HG02943 (cell line): ENCODE data around the gene CHRNA4.

ENCODE experiments used
- ATAC-seq: cut with Tn5 transposase; IDR thresholded peaks from one replicate; pipeline ENCODE4 v1.9.1; 2021; ENCODE audit warnings: mild to moderate bottlenecking, low read depth, moderate library complexity; ENCODE audit not compliant: unreplicated experiment

The CHRNA4 gene

DNA sequence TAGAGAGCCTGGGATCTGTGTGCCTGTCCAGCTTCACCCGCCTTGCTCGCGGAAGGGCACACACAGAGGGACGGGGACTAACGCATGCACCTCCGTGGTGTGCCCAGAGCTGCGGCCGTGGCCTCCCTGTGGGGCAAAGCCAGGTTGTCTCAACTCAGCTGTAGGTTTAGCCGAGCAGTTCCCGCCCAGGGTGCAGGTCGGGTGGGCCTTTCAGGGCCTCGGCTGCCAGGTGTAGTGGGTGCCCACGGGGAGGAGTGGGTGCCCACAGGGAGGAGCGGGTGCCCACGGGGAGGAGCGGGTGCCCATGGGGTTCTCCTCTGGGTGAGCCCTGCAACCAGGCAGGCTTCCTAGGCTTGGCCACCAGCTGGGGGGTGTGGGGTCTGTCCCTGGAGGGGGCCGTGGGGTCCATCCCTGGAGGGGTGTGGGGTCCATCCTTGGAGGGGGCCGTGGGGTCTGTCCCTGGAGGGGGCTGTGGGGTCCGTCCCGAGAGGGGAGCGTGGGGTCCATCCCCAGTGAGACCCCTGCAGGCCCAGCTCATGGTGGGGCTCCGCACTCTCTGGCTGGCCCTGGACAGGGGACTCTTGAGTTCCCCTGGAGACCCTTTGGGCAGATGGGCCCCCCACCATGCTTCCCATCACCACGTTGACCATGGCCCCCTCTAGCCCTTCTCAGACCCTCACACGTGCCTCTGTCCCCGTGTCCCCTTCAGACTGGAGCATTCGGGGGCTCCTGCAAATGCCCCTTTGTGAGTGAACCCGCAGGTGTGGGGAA lies 37.8 kb upstream of the CHRNA4 start:
- no peak for ATAC-seq

DNA sequence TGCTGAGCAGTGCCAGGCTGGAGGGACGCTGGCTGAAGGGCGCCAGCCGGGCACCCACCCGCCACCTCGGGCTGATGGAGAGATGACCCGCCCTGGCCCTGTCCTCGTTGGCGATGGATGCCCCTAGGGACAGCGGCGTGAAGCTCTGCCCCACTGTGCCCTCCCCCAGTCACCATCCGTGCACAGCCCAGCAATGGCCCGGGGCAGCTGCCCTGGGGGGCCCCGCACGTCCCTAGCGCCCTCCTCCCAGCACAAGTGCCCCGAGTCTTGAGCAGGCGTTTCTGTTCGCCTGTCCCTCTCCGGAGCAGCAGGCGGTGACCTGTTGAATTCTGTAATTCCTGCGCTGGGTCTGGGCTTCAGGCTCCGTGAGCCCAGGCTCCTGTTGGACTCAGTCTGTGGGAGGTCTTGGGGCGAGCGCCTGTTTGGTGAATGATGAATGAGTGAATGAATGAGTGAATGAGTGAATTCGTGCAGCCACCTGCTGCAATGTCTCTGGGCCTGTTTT lies 36.8 kb upstream of the CHRNA4 start:
- no peak for ATAC-seq

DNA sequence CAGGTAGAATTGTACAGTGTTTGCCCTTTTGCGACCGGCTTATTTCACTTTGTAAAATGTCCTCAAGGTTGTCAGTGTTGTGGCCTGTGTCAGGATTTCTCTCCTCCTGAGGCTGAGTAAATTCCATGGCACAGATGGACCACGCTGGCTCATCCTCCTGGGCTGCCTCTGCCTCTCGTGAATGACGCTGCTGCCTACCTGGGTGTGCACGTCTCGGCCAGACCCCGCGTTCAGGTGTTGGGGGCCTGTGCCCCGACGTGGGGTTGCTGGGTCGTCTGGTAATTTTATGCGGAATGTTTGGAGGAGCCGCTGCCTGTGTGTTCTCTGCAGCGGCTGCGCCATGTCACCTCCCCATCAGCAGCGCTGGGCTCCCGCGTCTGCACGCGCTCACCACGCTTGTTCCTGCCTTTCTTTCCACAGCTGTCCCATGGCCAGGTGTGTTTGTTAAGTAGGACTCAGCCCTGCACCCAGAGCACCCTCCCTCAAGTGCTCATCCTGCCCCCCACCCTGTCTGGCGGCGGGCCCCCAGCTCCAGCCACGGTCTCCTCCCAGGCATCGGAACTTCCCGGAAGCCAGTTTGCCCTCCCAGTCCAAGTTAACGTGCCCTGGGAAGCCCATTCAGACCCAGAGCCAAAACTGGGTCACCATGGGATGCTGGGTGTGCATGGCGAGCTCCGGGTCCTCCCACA lies 36.1 kb upstream of the CHRNA4 start:
- no peak for ATAC-seq

DNA sequence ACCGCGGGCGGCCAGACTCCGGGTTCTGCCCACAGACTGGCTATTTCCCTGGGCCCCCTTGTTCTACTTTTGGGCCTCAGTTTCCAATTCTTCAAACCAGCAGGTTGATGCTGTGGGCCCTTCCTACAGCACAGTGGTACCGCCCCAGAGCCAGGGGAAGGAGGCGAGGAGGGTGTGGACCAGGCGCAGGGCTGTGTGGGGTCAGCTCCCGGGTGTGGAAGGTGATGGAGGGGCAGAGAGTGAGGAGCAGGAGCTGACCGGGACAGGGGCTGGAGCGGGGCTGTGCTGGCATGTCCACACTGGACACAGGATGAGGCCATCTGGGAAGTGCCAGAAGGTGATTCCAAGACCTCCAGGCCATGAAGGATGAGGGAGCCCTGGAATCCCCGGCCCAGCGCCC lies 35.2 kb upstream of the CHRNA4 start:
- no peak for ATAC-seq

DNA sequence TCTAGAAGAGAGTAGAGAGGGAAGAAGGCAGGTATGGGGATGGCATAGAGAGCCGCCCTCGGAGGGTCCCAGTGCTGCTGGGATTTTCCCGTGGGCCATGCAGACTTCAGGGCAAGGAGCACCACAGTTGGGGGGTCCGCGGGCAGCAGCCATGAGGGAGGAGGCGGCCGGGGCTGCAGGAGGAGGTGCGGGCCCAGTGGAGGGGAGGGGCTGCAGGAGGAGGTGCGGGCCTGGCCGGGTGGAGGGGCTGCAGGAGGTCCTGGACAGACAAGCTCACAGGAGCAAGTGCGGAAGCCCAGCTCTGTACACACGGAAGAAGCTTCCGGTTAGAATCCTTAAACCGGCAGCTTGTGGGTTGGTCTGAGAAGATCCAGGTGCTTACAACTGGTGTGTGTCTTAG lies 34.6 kb upstream of the CHRNA4 start:
- no peak for ATAC-seq

DNA sequence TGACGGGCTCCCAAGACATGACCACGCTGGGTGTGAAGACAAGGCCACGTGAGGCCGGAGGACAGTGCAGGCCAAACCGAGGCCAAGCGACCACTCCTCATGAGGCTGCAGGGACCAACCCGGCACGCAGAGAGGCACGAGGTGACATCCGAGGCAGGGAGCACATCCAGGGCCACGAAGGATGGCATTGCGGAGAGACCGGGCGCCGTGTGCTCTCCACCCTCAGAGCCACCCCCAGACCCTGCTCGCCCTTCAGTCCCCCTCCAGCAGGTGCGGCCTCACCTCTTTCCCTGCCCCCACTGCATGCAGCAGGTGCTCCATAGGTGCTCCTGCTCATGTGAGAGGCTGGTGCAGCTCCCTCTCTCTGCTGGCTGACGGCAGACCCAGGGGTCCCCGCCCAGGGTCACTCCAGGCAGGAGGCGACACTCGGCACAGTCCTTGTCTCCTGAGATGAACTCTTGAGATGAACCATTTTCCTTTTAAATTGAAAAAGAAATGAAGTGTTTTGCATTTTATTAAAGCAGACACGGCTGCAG lies 33.8 kb upstream of the CHRNA4 start:
- ATAC-seq, result no peak

DNA sequence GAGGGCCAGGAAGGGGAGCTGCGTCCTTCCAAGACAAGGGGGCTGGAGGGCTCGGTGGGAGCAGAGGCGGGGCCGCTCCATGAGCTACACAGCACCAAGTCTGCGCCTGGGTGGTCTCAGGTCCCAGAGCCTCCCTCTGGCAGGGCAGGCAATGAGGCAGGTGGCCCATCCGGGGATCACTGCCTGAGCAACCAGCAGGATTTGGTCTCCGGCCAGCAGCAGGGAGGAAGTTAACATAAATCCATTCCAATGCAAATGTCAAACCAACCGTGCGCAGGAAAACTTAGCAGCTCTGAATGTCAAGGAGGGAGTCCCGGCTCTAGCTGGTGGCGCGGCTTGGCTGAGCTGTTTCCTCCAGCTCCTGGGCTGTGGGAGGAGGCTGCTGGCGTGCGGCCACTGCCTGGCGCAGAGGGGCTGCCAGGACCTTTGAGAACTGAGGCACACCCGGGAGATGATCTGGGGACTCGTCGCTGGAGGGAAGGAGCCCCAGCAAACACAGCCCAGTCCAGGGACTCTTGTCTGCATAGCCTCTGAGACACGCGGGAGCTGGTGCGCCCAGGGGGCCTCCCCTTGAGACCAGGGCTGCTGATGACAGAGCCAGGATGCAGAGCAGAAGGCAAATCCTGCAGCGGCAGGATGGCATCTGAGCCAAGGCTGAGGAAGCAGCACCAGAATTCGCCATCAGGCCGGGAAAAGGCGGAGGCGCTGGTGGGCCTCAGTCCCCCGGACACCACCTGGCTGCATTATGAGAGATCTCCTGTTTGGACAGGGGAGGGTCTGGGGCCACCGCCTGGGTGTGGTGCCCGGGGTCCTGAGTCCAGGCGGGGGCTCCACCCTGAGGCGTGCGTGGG lies 33.1 kb upstream of the CHRNA4 start:
- no peak for ATAC-seq

DNA sequence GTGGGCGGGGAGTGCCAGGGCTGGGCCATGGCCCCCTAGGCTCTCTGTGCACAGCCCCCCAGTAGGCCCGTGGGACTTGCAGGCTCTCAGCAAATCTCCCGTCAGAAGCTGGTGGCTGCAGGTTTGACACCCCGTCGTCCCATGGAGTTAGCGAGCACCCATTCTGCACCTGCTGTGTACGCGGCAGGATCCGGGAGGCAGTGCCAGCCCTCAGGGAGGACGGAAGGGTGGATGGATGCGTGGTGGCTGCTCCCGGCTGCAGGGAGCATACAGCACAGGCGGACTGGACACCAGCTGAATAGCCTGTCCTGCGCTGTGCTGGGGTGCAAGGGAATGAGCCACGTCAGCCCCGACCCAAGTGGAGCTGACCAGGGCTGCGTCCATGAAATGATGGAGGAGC lies 32.4 kb upstream of the CHRNA4 start:
- no peak for ATAC-seq

DNA sequence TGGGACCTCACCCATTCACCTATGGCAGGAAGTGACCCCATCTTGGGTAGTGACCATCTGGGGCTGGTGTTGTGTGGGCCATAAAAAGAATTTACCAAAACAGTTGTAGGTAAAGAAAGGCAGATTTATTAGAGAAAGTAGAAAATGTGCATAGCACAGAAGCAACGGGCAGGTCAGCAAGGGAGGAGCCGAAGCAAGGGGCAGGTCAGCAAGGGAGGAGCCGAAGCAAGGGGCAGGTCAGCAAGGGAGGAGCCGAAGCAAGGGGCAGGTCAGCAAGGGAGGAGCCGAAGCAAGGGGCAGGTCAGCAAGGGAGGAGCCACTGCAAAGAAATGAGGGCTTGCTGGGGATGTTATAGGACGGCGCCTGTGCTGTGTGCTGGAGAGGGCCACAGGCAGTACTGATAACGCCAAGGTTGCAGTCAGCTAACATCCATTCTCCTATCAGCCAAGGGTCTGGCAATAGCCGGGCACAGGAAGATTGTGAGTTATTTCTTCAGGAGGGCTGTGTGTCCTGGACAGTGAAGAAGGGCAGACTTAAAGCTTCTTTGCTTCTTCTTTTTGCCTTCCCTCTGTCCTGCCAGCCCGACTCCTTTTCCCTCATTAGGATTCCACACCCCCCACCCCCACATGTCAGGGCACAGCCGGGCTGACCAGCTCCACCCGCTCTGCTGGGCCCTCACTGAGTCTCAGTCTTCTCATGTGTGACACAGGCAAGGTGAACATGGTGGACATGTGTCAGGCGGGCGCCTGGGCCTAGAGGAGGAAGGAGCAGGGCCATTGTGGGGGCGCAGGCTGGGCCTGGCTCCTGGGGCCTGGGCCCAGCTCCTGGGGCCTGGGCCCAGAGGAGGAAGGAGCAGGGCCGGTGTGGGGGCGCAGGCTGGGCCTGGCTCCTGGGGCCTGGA lies 31.6 kb upstream of the CHRNA4 start:
- ATAC-seq, result no peak

DNA sequence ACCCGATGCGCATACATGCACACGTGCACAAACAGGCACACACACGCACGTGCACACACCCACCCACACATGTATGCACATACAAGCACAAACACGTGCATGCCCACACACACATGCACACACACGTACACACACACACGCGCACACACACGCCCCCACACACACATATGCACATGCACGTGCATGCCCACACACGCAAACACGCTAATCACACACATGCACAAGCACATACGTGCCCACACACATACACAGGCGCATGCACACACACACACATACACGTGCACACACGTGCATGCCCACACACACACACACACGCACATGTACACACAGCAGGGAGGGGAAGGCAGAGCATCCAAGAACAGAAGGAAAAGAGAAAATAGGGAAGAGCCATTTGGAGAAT lies 26.8 kb upstream of the CHRNA4 start:
- no peak for ATAC-seq

DNA sequence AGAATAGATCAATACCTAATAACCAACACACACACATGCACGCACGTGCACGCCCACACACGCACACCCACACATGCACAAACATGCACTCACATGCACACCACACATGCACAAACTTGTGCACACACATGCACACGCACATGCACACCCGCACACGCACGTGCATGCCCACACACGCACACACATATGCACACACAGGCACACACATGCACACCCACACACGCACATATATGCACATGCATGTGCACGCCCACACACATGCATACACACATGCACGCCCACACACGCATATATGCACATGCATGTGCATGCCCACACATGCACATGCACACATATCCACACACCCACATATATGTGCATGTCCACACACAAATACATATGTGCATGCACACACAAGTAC lies 26.2 kb upstream of the CHRNA4 start:
- ATAC-seq, result no peak

DNA sequence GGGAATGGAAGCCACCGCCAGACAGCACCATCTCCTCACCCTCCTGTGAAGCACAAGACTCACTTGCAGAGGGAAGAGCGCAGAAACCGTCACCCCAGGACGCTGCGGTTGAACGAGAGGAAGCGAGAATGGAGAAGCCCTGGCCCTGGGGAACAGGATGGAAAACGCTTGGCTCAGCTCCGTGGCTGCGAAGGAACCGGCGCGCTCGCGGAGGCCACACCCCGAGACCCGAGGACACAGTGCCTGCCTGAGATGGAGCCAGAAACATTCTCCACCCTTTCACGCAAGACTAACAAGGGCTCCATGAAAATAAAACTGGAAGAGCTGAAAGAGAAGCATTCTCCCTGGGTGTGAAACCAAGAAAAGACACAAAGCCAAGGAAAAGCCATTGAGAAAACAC lies 25.3 kb upstream of the CHRNA4 start:
- no peak for ATAC-seq

DNA sequence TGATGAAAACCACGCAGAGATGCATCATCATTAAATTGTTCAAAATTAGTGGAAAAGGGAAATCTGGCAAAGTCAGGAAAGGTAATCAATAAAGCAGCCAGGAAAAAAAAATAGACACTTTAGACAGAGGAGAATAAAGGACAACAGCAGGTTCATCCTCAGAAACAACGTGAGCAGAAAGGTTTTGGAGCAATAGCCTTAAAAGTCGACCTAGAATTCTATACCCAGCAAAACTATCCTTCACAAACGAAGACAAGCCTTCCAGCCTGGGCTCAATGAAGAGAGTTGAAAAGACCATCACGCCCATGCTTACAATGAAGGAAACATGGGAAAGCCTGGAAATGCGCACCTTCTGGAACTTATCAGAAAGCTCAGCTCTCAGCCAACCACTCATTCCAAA lies 24.7 kb upstream of the CHRNA4 start:
- ATAC-seq, result no peak

DNA sequence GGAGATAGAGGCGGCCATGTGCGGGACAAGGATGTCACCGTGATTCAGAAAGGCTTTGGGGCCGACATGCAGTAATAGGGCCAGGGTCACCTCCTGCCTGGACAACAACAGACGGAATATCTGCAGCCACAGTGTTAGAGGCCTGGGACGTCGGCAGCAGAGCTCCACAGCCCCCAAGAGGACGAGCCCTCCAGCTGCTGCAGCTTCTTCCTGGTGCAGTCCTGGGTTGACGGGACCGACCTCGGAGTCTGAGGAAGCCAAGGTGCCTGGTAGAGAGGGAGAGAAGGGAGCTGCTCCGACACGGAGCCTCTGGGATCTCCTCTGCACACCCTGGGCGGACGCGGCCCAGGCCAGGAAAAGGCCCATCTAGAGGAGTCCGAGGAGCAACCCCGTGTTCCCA lies 23.2 kb upstream of the CHRNA4 start:
- no peak for ATAC-seq

DNA sequence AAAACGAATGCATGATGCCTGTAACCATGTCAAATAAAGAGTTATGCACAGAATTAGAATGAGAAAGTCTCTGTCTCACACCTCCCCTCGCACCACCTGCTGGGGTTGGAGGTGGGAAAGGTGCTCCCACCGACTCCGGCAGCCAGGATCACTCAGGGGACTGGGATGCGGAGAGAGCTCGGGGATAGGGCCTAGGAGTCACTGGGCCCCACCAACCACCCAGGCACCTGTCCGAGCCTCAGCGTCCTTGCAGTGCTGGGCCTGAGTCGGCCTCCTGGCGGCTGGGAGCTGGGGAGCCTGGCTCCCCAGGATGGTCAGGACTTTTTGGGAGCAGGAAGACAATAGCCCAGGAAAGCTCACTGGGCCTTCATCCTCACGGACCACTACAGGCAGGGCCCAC lies 22.4 kb upstream of the CHRNA4 start:
- ATAC-seq, result no peak

DNA sequence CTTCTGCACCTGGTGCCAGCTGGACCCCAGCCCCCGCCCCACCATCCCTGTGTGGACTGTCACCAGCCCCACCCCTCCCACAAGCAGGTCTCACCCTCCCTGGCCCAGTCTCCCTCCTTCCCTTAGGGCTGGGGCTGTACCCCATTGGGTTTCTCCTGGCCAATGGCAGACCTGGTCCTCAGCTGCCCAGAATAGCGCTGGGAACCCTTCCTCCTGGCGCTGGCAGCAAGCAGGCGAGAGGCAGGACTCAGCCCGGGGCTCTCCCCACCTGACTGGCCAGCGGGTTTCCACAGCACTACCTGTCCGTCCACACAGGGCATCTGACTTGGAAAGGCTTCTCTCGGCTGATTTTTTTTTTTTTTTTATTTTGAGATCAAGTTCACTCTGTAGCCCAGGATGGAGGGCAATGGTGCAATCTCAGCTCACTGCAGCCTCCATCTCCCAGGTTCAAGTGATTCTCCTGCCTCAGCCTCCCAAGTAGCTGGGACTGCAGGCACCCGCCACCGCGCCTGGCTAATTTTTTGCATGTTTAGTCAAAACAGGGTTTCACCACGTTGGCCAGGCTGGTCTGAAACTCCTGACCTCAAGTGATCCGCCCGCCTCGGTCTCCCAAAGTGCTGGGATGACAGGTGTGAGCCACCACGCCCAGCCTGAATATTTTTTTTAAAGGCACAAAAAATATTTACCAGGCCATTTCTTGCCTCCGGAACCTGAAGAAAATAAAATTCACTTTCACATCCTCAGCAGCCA lies 21.6 kb upstream of the CHRNA4 start:
- ATAC-seq, result no peak

DNA sequence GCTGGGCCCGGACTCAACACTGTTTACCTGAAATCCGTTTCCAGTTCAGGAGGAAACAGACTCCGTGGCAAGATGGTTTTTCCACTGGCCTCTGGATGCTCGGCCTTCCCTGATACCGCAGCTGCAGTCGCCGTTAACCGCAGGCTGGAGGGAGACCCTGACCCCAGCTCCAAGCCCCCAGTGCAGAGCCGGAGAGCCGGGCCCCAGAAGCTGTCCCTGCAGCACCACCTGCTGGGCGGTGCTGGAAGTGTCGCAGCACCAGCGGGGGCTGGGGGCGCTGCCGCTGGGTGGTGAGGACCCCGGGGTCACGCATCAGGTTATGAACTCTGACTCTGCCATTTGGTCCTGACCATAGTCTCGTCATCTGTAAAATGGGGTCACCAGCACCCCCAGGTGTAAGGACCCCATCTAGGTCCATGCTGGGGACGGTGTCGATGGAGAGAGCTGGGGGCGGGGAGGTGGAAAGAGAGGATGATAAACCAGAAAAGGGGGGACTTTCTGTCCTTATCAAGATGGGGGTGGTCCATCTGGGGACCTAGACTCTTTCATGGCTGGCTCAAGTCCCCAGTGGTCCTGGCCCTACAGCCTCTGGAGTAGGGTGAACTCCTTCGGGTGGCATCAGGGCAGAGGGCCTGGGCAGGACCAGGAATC lies 20.8 kb upstream of the CHRNA4 start:
- no peak for ATAC-seq

DNA sequence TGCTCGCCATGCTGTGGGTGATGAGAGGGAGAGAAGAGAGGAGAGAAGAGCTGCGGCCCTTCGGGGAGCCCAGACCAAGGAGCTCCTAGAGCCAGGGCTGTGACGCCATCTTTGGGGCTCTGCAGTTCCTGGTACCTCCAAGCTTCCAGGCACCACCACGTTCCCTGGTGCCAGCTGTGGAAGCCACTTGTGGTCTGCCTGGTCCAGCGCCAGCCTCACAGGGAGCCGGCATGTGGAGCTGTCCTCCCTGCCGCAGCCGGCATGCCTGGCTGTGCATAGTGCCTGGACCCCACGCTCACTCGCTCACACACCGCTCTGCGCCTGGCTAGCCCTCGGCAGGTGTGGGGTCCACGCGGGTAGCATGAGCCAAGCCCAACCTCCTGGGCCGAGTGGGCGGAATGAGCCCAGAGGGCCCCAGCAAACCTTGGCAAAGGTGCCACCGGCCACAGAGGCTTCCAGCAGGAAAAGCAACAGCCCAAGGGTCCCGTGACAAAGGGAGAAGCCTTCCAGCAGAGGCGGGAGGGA lies 19.3 kb upstream of the CHRNA4 start:
- no peak for ATAC-seq
